ENCODE measurements around the gene SEC31A.
A peak's percentile ranks its signal among the peaks of the same experiment; 100 is the strongest.
"Not testable (repeated sequence)": the region's sequence is repeated elsewhere in the genome, so short reads cannot be mapped to it uniquely, and the experiment has no call there.

SEC31A gene

GRCh38 chr4:82896755-82897154 is 5.8 kb upstream of the SEC31A start:
- DNase-seq, result no peak

DNA sequence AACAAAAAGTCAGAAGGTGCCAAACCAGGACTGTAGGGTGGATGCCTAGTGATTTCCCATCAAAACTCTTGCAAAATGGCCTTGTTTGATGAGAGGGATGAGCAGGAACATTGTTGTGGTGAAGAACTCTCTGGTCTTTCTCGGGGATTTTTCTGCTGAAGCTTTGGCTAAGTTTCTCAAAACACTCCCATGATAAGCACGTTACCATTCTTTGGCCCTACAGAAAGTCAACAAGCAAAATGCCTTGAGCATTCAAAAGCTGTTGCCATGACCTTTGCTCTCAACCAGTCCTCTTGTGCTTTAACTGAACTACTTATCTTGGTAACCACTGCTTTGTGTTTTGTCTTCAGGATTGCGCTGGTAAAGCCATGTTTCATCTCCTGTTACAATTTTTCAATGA is 3.0 kb upstream of the SEC31A start:
- DNase-seq, result no peak

- no peak for DNase-seq
These were observed 1.5 kb upstream of the SEC31A start for GRCh38 chr4:82892467-82892802.

GRCh38 chr4:82891707-82892466 is 934 bp upstream of the SEC31A start:
- no peak for DNase-seq

DNA sequence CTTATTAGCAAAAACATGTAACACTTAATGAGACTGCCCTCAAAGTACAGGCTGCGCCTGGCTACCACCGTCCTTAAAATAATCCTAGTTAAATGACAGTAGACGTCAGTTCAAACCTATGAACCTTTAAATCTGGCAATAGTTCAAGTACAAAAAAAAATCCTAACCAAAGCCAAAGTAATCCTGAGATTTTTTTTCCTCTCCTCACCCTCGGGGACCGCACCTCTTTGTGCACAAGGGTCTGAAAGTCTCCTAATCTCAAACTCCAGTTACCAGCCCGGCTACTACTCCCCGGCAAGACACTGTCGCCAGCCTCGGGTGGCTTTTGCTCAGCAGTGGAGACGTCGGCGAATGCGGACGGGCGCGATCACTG is 439 bp downstream of the SEC31A start:
- DNase-seq, result peak; percentile 58

GRCh38 chr4:82889287-82889686 is 1.7 kb downstream of the SEC31A start:
- no peak for DNase-seq

DNA sequence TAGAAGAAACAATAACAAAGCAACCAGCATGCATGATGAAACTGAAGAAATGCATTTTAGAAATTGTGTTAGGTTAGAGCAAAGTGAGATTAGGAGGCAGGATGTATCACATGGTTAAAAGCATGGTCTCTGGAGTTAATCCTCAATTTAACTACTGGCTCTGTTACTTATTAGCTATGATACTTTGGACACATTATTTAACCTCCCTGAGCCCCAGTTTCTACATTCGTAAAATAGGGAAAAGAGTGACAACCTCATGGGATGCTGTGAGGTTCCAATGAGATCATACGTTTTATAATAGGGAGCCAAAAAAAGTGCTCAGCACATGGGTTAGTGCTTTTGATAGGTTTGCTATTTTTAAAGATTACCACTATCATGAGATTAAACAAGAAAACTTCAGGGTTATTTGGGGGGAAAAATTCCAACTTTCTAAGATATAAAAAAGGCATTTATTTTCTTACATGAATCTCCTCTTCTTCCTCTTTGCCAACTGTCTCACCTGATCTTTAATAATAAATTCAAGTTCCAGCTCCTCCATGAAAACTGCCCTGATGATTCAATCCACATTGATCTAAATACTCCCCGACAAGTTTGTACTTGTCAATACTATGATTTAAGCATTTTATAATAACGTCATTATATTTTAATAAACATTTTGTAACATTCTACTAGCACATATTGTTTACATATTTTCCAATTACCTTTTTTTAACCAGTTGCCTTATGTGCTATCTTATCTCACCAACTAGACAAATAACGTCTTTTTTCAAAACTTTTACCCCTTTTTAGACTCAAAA is 4.6 kb downstream of the SEC31A start:
- no peak for DNase-seq

- no peak for DNase-seq
These were observed 5.5 kb downstream of the SEC31A start for GRCh38 chr4:82885410-82885809.

GRCh38 chr4:82868572-82868971 is 22.4 kb downstream of the SEC31A start:
- DNase-seq, result no peak

GRCh38 chr4:82866706-82867385 is 24.1 kb downstream of the SEC31A start:
- DNase-seq, result no peak

DNA sequence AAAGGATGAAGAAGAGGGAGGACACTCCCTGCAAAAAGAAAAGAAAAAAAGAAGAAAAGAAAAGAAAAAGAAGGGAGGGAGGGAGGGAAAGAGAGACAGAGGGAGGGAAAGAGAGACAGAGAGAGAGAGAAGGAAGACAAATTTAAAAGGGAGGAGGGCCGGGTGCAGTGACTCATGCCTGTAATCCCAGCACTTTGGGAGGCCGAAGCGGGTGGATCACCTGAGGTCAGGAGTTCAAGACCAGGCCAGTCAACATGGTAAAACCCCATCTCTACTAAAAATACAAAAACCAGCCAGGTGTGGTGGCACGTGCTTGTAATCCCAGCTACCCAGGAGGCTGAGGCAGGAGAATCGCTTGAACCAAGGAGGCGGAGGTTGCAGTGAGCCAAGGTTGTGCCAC is 24.9 kb downstream of the SEC31A start:
- not testable (repeated sequence) for DNase-seq

DNA sequence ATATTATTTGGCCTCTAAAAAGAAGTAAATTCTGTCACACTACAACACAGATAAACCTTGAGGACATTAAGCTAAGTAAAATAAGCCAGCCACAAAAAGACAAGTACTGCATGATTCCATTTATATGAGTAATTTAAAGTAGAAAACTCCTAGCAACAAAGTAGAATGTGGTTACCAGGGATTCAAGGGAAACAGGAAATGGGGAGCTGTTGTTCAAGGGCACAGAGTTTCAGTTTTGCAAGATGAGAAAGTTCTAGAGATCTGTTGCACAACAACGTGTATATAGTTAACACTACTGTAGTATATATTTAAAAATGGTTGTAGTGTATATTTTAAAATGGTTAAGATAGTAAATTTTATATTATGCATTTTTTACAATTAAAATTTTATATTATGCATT is 25.4 kb downstream of the SEC31A start:
- DNase-seq, result no peak

DNA sequence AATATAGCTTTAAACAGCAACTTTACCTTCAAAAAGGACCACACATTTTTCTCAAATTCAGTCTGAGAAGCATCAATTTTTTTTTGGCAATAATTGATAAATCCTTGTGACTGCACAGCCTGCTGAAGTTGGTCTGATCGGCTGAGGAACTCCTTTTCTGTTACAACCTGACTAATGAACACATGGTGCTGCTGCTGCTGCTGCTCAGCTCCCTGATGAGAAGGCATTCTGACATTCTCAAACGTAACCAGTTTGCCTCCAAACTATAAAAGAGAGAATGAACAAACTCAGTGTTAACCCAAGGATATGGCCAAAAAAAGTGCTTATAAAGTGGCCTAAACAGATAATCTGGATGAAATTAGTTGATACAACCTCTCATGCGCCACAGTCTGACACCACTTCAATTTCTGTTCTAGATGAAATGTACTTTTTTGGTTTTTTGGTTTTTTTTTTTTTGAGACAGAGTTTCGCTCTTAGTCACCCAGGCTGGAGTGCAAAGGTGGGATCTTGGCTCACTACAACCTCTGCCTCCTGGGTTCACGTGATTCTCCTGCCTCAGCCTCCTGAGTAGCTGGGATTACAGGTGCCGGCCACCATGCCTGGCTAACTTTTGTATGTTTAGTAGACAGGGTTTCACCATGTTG is 26.5 kb downstream of the SEC31A start:
- no peak for DNase-seq

GRCh38 chr4:82861529-82861928 is 29.4 kb downstream of the SEC31A start:
- DNase-seq, result no peak

DNA sequence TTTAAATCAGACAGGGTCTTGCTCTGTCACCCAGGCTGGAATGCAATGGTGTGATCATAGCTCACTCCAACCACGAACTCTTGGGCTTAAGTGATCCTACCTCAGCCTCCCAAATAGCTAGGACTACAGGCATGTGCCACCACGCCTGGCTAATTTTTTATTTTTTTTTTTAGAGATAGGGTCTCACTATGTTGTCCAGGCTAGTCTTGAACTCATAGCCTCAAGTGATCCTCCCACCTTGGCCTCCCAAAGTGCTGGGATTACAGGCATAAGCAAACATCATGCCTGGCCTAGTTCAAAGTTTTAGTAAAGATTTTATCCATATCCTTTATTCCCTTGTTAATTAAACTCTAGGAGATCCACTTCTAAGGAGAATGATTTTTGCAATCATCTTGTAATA is 30.5 kb downstream of the SEC31A start:
- not testable (repeated sequence) for DNase-seq

GRCh38 chr4:82852751-82853285 is 38.1 kb downstream of the SEC31A start:
- no peak for DNase-seq

GRCh38 chr4:82851885-82852750 is 38.8 kb downstream of the SEC31A start:
- no peak for DNase-seq

GRCh38 chr4:82851318-82851717 is 39.6 kb downstream of the SEC31A start:
- no peak for DNase-seq

DNA sequence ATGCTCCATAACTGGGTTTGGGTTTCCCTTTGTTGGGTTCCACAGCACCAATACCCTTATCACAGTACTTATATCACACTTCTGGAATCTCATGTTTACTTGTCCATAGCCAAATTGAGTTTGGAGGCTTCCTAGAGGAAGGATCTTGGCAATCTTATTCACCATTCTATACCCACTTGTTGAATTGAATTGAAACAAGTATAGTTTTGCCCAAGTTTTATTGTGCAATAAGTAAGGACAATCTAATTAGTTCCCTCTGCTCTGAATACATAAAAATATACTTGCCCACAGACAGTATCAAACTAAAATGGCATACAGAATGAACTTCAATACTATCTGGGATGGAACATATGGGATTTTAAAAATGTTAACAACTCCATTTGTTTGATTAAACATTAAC is 40.3 kb downstream of the SEC31A start:
- DNase-seq, result no peak

DNA sequence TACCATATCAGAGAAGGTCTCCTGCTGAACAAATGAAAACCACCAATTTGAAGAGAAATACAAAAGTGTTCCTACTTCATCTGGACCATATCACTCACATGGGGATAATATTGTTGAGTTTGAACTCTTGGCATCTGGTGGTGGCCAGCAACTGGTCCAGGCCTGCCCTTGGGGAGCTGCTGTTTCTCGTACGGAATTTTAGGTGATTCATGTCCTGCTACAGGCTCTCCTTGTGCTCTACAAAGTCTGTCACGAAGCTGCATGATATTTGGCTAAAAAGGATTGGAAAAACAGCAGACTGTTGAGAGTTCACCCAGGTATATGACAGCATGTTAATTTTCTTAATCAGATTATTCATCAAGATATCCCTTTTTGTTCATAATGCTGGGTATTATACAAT is 42.2 kb downstream of the SEC31A start:
- no peak for DNase-seq

DNA sequence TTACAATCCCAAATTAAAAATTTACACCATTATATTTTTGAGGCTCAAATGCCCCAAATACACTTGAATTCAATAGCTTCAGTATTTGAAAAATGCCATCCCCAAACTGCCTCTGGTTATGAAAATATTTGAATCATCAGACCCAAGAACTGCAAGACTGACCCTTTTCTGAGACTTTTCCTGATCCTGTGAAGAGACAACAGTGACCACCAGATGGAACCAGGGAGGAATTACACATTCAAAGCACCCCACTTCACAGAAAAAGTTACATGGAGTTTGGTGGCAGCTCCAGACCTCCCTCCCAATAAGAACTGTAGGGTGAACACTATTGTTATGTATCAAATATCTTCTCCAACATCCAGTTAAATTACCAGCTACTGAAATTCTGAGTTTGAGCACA is 48.4 kb downstream of the SEC31A start:
- DNase-seq, result no peak

- no peak for DNase-seq
These were observed 51.3 kb downstream of the SEC31A start for GRCh38 chr4:82839624-82840023.

All from NCI-H2029 treated with DMSO at 0.1 percent for 48 hours (cell line).